Measurements from ENCODE around the gene SLC9A9. TPM values are rescaled to one million over a fixed set of nuclear protein-coding genes. Genes with fewer than 3 reads are reported as not detected.
"Not testable (repeated sequence)": the region's sequence is repeated elsewhere in the genome, so short reads cannot be mapped to it uniquely, and the experiment has no call there.

The SLC9A9 gene
- total and polyA plus RNA-seq, 4 donors = 3.3 to 15.0 (median 6.1) TPM

GRCh38 chr3:143806038-143806437, 42.2 kb downstream of the SLC9A9 start:
- Histone ChIP-seq H3K4me1 (ENCODE audit: control insufficient read depth in 4 of 4, insufficient read depth in 4 of 4, low read length in 3 of 4) (peaks cover 0 to 3% (median 0%) of the 10 kb centered on the region in 4 donors), H3K36me3 (ENCODE audit: control insufficient read depth in 4 of 4, insufficient read depth in 3 of 4, low read depth in 1 of 4, low read length in 3 of 4) (no peaks in the 10 kb centered on the region), H3K9ac (ENCODE audit: low read depth in 1 of 2, low read length in 2 of 2) (no peak overlapping the region), H3K4me3 (ENCODE audit: low read depth in 1 of 3, low read length in 3 of 3) (no peak overlapping the region), H3K27ac (ENCODE audit: low read depth in 1 of 2, low read length in 2 of 2) (no peak overlapping the region), H3K27me3 (ENCODE audit: control insufficient read depth in 4 of 4, insufficient read depth in 4 of 4, low read length in 3 of 4) (no peaks in the 10 kb centered on the region), H3K9me3 (ENCODE audit: control insufficient read depth in 4 of 4, low read length in 3 of 4) (no peaks in the 10 kb centered on the region)
- no peak for DNase-seq (ENCODE audit: low spot score)
- 69% methylated on average over 4 of the region's 4 CpGs for WGBS
- TF ChIP-seq GABPA (IDR thresholded peaks at IDR 0.05 in 1 of 2, conservative IDR thresholded peaks at IDR 0.05 in 1 of 2) = no peak
- TF ChIP-seq YY1 (IDR thresholded peaks at IDR 0.05) = no peak
- TF ChIP-seq ZBTB33 (IDR thresholded peaks at IDR 0.05) = no peak
- no peak for TF ChIP-seq HNF4G (IDR thresholded peaks at IDR 0.05)
- no peak for TF ChIP-seq SP1 (IDR thresholded peaks at IDR 0.05)
- TF ChIP-seq TAF1 (conservative IDR thresholded peaks at IDR 0.05) = no peak
- no peak for TF ChIP-seq HNF4A (conservative IDR thresholded peaks at IDR 0.05)
- no peak for TF ChIP-seq RAD21 (IDR thresholded peaks at IDR 0.05)
- TF ChIP-seq MAX (IDR thresholded peaks at IDR 0.05) = no peak
- no peak for TF ChIP-seq NR2F2 (IDR thresholded peaks at IDR 0.05)
- no peak for TF ChIP-seq FOXA1 (IDR thresholded peaks at IDR 0.05)
- no peak for TF ChIP-seq ATF3 (IDR thresholded peaks at IDR 0.05)
- no peak for TF ChIP-seq REST (IDR thresholded peaks at IDR 0.05)
- no peak for TF ChIP-seq JUND (IDR thresholded peaks at IDR 0.05)
- TF ChIP-seq FOXA2 (IDR thresholded peaks at IDR 0.05) = no peak
- no peak for TF ChIP-seq EGR1 (IDR thresholded peaks at IDR 0.05; ENCODE audit: low read depth in 2 of 2)
- TF ChIP-seq CTCF (IDR thresholded peaks at IDR 0.05; ENCODE audit: low read depth, low read length, missing input control) = no peak
- TF ChIP-seq RXRA (IDR thresholded peaks at IDR 0.05) = no peak

- H3K9ac ChIP-seq (ENCODE audit: low read depth in 1 of 2, low read length in 2 of 2); DNase-seq (ENCODE audit: low spot score); H3K36me3 ChIP-seq (ENCODE audit: control insufficient read depth in 4 of 4, insufficient read depth in 3 of 4, low read depth in 1 of 4, low read length in 3 of 4); H3K9me3 ChIP-seq (ENCODE audit: control insufficient read depth in 4 of 4, low read length in 3 of 4); H3K27ac ChIP-seq (ENCODE audit: low read depth in 1 of 2, low read length in 2 of 2); H3K27me3 ChIP-seq (ENCODE audit: control insufficient read depth in 4 of 4, insufficient read depth in 4 of 4, low read length in 3 of 4); H3K4me1 ChIP-seq (ENCODE audit: control insufficient read depth in 4 of 4, insufficient read depth in 4 of 4, low read length in 3 of 4); H3K4me3 ChIP-seq (ENCODE audit: low read depth in 1 of 3, low read length in 3 of 3): not testable (repeated sequence)
- 75% methylated on average over 7 of the region's 7 CpGs for WGBS
Measured at GRCh38 chr3:143805476-143805875, 42.8 kb downstream of the SLC9A9 start.

- H3K9ac ChIP-seq (ENCODE audit: low read depth in 1 of 2, low read length in 2 of 2); H3K4me1 ChIP-seq (ENCODE audit: control insufficient read depth in 4 of 4, insufficient read depth in 4 of 4, low read length in 3 of 4); H3K27ac ChIP-seq (ENCODE audit: low read depth in 1 of 2, low read length in 2 of 2); H3K9me3 ChIP-seq (ENCODE audit: control insufficient read depth in 4 of 4, low read length in 3 of 4); H3K36me3 ChIP-seq (ENCODE audit: control insufficient read depth in 4 of 4, insufficient read depth in 3 of 4, low read depth in 1 of 4, low read length in 3 of 4); H3K4me3 ChIP-seq (ENCODE audit: low read depth in 1 of 3, low read length in 3 of 3); H3K27me3 ChIP-seq (ENCODE audit: control insufficient read depth in 4 of 4, insufficient read depth in 4 of 4, low read length in 3 of 4); DNase-seq (ENCODE audit: low spot score): not testable (repeated sequence)
- WGBS = 93% methylated on average over 5 of the region's 5 CpGs
Measured at GRCh38 chr3:143801046-143801445, 47.2 kb downstream of the SLC9A9 start.

GRCh38 chr3:143798151-143798550, 50.1 kb downstream of the SLC9A9 start:
- H3K27me3 ChIP-seq (ENCODE audit: control insufficient read depth in 4 of 4, insufficient read depth in 4 of 4, low read length in 3 of 4); H3K36me3 ChIP-seq (ENCODE audit: control insufficient read depth in 4 of 4, insufficient read depth in 3 of 4, low read depth in 1 of 4, low read length in 3 of 4); H3K4me1 ChIP-seq (ENCODE audit: control insufficient read depth in 4 of 4, insufficient read depth in 4 of 4, low read length in 3 of 4); H3K9ac ChIP-seq (ENCODE audit: low read depth in 1 of 2, low read length in 2 of 2); H3K4me3 ChIP-seq (ENCODE audit: low read depth in 1 of 3, low read length in 3 of 3); H3K27ac ChIP-seq (ENCODE audit: low read depth in 1 of 2, low read length in 2 of 2); H3K9me3 ChIP-seq (ENCODE audit: control insufficient read depth in 4 of 4, low read length in 3 of 4); DNase-seq (ENCODE audit: low spot score): not testable (repeated sequence)
- 92% methylated on average over 7 of the region's 7 CpGs for WGBS
